ENCODE data around the gene KANSL1. TPM values are rescaled to one million over a fixed set of nuclear protein-coding genes. Genes with fewer than 3 reads are reported as not detected.

Gene KANSL1
- total RNA-seq, 1 experiment from 2014 or later: 67.1 TPM

DNA sequence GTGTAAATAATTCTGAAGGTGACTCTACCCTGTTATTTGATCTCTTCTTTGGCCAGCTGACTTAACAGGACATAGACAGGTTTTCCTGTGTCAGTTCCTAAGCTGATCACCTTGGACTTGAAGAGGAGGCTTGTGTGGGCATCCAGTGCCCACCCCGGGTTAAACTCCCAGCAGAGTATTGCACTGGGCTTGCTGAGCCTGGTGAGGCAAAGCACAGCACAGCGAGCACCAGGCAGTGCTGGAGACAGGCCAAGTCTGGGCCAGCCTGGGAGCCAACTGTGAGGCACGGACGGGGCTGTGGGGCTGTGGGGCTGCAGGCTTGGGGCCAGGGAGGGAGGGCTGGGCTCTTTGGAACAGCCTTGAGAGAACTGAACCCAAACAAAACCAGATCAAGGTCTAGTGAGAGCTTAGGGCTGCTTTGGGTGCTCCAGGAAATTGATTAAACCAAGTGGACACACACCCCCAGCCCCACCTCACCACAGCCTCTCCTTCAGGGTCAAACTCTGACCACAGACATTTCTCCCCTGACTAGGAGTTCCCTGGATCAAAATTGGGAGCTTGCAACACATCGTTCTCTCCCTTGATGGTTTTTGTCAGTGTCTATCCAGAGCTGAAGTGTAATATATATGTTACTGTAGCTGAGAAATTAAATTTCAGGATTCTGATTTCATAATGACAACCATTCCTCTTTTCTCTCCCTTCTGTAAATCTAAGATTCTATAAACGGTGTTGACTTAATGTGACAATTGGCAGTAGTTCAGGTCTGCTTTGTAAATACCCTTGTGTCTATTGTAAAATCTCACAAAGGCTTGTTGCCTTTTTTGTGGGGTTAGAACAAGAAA is 189.1 kb downstream of the KANSL1 start:
- peak; percentile 17 for DNase-seq (ENCODE audit: unreplicated experiment)
- POLR2A ChIA-PET: interaction anchor here (0.9 to 1.2 kb wide), 3 partner anchors 38 to 207 kb away, joined by 3 to 8 read pairs (median 3); partner anchors contain the start of gene KANSL1
- no TSS peak for BruUV-seq (replicated peaks)
- Mint-ChIP-seq H3K4me3 (ENCODE audit: unreplicated experiment) (no peak overlapping the region), H3K27ac (ENCODE audit: low read depth, unreplicated experiment) (no peak overlapping the region), H3K9me3 (ENCODE audit: unreplicated experiment) (no peaks in the 10 kb centered on the region), H3K4me1 (ENCODE audit: insufficient read depth, unreplicated experiment) (no peaks in the 10 kb centered on the region), H3K36me3 (ENCODE audit: insufficient read depth, unreplicated experiment) (no peaks in the 10 kb centered on the region), H3K27me3 (ENCODE audit: insufficient read depth, unreplicated experiment) (peaks cover 10% of the 10 kb centered on the region)
- TF ChIP-seq, protein P1, sequence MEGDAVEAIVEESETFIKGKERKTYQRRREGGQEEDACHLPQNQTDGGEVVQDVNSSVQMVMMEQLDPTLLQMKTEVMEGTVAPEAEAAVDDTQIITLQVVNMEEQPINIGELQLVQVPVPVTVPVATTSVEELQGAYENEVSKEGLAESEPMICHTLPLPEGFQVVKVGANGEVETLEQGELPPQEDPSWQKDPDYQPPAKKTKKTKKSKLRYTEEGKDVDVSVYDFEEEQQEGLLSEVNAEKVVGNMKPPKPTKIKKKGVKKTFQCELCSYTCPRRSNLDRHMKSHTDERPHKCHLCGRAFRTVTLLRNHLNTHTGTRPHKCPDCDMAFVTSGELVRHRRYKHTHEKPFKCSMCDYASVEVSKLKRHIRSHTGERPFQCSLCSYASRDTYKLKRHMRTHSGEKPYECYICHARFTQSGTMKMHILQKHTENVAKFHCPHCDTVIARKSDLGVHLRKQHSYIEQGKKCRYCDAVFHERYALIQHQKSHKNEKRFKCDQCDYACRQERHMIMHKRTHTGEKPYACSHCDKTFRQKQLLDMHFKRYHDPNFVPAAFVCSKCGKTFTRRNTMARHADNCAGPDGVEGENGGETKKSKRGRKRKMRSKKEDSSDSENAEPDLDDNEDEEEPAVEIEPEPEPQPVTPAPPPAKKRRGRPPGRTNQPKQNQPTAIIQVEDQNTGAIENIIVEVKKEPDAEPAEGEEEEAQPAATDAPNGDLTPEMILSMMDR (IDR thresholded peaks at IDR 0.05; ENCODE audit: unreplicated experiment): no peak
- intact Hi-C loops (cut with micrococcal nuclease): loop anchor here (2.0 to 10.0 kb wide), 2 partner anchors 41 to 181 kb away; no protein-coding TSS in a partner anchor
- CTCF ChIA-PET: interaction anchor here (0.6 to 6.4 kb wide), 13 partner anchors 9 to 1436 kb away, joined by 3 to 61 read pairs (median 5); no protein-coding TSS in a partner anchor

DNA sequence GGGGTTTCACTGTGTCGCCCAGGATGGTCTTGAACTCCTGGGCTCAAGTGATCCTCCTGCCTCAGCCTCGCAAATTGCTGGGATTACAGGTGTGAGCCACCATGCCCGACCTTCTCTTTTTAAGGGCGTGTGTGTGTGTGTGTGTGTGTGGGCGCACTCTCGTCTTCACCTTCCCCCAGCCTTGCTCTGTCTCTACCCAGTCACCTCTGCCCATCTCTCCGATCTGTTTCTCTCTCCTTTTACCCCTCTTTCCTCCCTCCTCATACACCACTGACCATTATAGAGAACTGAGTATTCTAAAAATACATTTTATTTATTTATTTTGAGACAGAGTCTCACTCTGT is 190.3 kb downstream of the KANSL1 start:
- CTCF ChIA-PET: interaction anchor here (0.6 to 6.4 kb wide), 17 partner anchors 10 to 285 kb away, joined by 3 to 61 read pairs (median 7); no protein-coding TSS in a partner anchor

DNA sequence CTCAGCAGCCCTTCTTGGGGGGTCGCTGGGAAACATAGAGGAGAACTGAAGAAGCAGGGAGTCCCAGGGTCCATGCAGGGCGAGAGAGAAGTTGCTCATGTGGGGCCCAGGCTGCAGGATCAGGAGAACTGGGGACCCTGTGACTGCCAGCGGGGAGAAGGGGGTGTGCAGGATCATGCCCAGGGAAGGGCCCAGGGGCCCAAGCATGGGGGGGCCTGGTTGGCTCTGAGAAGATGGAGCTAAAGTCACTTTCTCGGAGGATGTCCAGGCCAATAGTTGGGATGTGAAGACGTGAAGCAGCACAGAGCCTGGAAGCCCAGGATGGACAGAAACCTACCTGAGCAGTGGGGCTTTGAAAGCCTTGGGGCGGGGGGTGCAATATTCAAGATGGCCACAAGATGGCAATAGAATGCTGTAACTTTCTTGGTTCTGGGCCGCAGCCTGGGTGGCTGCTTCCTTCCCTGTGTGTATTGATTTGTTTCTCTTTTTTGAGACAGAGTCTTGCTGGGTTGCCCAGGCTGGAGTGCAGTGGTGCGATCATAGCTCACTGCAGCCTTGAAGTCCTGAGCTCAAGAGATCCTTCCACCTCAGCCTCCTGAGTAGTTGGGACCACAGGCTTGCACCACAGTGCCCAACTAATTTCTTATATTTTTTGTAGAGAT is 190.8 kb downstream of the KANSL1 start:
- no peaks in the 10 kb centered on the region for H3K36me3 Mint-ChIP-seq (ENCODE audit: insufficient read depth, unreplicated experiment)
- peaks cover 10% of the 10 kb centered on the region for H3K27me3 Mint-ChIP-seq (ENCODE audit: insufficient read depth, unreplicated experiment)
- peak; percentile 73 for DNase-seq (ENCODE audit: unreplicated experiment)

More for the DNA sequence above, 190.3 kb downstream of the KANSL1 start:
- peaks cover 10% of the 10 kb centered on the region for H3K27me3 Mint-ChIP-seq (ENCODE audit: insufficient read depth, unreplicated experiment)
- no peak for DNase-seq (ENCODE audit: unreplicated experiment)
- BruUV-seq (replicated peaks): no TSS peak
- no peak overlapping the region for H3K4me3 Mint-ChIP-seq (ENCODE audit: unreplicated experiment)
- no peaks in the 10 kb centered on the region for H3K36me3 Mint-ChIP-seq (ENCODE audit: insufficient read depth, unreplicated experiment)
- intact Hi-C loops (cut with micrococcal nuclease): loop anchor here (1.0 to 10.0 kb wide), 3 partner anchors 42 to 210 kb away; no protein-coding TSS in a partner anchor
- H3K4me1 Mint-ChIP-seq (ENCODE audit: insufficient read depth, unreplicated experiment): no peaks in the 10 kb centered on the region
- POLR2A ChIA-PET: interaction anchor here (0.6 to 0.7 kb wide), 2 partner anchors 180 to 190 kb away, joined by 3 to 5 read pairs; partner anchors contain the start of gene KANSL1
- TF ChIP-seq, protein P1 (IDR thresholded peaks at IDR 0.05; ENCODE audit: unreplicated experiment): no peak
- no peaks in the 10 kb centered on the region for H3K9me3 Mint-ChIP-seq (ENCODE audit: unreplicated experiment)
- no peak overlapping the region for H3K27ac Mint-ChIP-seq (ENCODE audit: low read depth, unreplicated experiment)

More for the DNA sequence above, 190.8 kb downstream of the KANSL1 start:
- intact Hi-C loops (cut with micrococcal nuclease): loop anchor here (1.0 to 10.0 kb wide), 3 partner anchors 42 to 211 kb away; no protein-coding TSS in a partner anchor
- no peak overlapping the region for H3K27ac Mint-ChIP-seq (ENCODE audit: low read depth, unreplicated experiment)
- CTCF ChIA-PET: interaction anchor here (0.6 to 6.4 kb wide), 23 partner anchors 10 to 345 kb away, joined by 3 to 61 read pairs (median 3); no protein-coding TSS in a partner anchor
- H3K9me3 Mint-ChIP-seq (ENCODE audit: unreplicated experiment): no peaks in the 10 kb centered on the region
- no peak overlapping the region for H3K4me3 Mint-ChIP-seq (ENCODE audit: unreplicated experiment)
- POLR2A ChIA-PET: interaction anchor here (0.6 to 0.7 kb wide), 2 partner anchors 180 to 191 kb away, joined by 3 to 5 read pairs; partner anchors contain the start of gene KANSL1
- BruUV-seq (replicated peaks): no TSS peak
- TF ChIP-seq, protein P1 (IDR thresholded peaks at IDR 0.05; ENCODE audit: unreplicated experiment): peak; percentile 90
- no peaks in the 10 kb centered on the region for H3K4me1 Mint-ChIP-seq (ENCODE audit: insufficient read depth, unreplicated experiment)
